Measurements from ENCODE around the gene ARSG. TPM values are rescaled to one million over a fixed set of nuclear protein-coding genes. Genes with fewer than 3 reads are reported as not detected.
A peak's percentile ranks its signal among the peaks of the same experiment; 100 is the strongest.

The ARSG gene
- total RNA-seq, 4 donors from 2014 or later = 6.1 to 8.9 (median 7.0) TPM

DNA sequence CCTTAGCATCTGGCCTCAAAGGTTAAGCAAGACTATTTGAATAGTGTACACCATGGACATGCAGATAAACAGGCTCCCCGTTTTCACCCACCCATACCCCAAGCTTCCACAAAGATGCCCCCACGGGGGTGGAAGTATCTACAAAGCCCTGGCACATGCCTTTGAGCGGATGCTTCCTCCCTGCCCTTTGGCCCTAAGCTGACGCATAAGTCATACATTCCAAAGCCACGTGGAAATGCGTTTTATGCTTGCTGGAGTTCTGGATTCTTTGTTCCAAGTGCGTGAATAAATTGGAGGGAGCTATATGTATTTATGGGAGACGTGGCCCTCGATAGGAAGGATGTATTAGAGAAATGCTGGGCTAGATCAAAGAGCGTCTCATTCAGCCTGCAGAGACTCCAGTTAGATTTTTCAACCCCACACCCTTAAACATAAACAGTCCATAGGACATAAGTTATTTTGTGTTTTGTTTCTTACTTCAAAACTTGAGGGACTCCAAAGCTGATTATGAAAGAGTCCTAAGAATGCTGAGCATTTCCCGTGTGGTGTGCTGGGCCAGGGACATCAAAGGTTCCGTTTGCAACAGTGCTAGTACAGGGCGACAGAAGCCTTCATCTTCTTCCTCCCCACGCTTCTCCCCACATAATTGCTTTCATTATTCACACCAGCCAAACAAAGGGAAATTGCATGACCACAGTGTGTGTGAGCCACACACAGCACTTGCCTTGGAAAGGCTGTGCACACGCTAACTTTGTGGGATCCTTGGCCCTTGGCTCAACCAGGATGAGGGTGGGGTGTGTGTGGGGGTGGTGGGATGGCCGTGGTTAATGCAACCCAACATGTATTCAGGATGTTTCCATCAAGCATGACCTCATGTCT, 92.4 kb downstream of the ARSG start:
- Histone ChIP-seq H3K4me3 (no peak overlapping the region), H3K4me1 (peaks cover 2 to 26% (median 6%) of the 10 kb centered on the region in 3 donors), H3K9me3 (no peaks in the 10 kb centered on the region), H3K36me3 (no peaks in the 10 kb centered on the region), H3K27ac (peak overlapping the region in 3 of 4 donors; percentile 50 to 72 (median 57)), H3K27me3 (no peaks in the 10 kb centered on the region)
- intact Hi-C loops (cut with DNase I) = no loop called here
- TF ChIP-seq, protein P1, sequence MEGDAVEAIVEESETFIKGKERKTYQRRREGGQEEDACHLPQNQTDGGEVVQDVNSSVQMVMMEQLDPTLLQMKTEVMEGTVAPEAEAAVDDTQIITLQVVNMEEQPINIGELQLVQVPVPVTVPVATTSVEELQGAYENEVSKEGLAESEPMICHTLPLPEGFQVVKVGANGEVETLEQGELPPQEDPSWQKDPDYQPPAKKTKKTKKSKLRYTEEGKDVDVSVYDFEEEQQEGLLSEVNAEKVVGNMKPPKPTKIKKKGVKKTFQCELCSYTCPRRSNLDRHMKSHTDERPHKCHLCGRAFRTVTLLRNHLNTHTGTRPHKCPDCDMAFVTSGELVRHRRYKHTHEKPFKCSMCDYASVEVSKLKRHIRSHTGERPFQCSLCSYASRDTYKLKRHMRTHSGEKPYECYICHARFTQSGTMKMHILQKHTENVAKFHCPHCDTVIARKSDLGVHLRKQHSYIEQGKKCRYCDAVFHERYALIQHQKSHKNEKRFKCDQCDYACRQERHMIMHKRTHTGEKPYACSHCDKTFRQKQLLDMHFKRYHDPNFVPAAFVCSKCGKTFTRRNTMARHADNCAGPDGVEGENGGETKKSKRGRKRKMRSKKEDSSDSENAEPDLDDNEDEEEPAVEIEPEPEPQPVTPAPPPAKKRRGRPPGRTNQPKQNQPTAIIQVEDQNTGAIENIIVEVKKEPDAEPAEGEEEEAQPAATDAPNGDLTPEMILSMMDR (IDR thresholded peaks at IDR 0.05) = no peak
- no peak for TF ChIP-seq POLR2A (IDR thresholded peaks at IDR 0.05)
- WGBS, 2 donors = 48 to 61% methylated on average over 13 to 16 of the region's 16 CpGs
- DNase-seq = no peak

DNA sequence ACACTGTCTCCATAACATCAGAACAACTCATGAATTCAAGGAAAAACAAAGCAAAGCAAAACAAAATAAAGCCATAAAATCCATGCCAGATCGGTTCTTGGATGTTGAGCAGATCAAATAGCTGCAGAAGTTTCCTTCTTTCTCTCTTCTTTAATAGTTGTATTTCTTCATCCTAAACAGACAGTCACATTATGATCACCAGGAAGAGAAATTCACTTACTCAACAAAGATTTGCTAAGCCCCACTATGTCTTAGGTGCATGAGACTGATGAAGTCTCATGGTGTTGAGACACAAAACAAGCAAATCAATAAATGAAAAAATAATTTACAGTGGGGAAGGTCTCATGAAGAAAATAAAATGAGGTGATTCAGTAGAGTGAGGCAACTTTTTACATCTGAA, 93.2 kb downstream of the ARSG start:
- peaks cover 0 to 19% (median 2%) of the 10 kb centered on the region in 3 donors for H3K4me1 ChIP-seq
- no peak for DNase-seq
- no peaks in the 10 kb centered on the region for H3K36me3 ChIP-seq
- H3K9me3 ChIP-seq = no peaks in the 10 kb centered on the region
- H3K4me3 ChIP-seq = no peak overlapping the region
- H3K27ac ChIP-seq = peak overlapping the region in 3 of 4 donors; percentile 50 to 72 (median 57)
- intact Hi-C loops (cut with DNase I) = no loop called here
- WGBS, 2 donors = 77 to 80% methylated on average over 1 of the region's 1 CpG
- no peaks in the 10 kb centered on the region for H3K27me3 ChIP-seq
- TF ChIP-seq POLR2A (IDR thresholded peaks at IDR 0.05) = no peak
- TF ChIP-seq, protein P1 (IDR thresholded peaks at IDR 0.05) = no peak

DNA sequence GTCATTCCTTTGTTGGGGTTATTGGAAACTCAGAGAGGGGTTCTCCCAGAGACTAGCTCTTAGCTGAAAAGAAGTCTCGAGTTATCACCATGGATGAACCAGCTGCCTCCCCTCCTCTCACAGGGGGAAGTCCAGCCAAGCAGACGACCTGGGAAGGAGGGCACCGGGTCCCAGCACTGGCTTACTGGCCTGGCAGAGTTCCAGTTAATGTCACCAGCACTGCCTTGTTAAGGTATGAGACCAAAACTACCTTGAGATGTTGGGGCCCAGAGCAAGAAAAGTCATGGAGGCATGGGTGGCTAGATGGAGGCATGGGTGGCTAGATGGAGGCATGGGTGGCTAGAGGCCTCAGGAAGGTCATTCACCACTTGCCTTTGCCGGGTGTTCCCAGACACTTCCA, 93.6 kb downstream of the ARSG start:
- no peaks in the 10 kb centered on the region for H3K9me3 ChIP-seq
- DNase-seq = no peak
- H3K4me1 ChIP-seq = peaks cover 0 to 15% (median 2%) of the 10 kb centered on the region in 3 donors
- no peaks in the 10 kb centered on the region for H3K36me3 ChIP-seq
- WGBS, 2 donors = 83 to 100% methylated on average over 3 to 4 of the region's 4 CpGs
- peak overlapping the region in 2 of 4 donors; percentile 57 to 69 for H3K27ac ChIP-seq
- intact Hi-C loops (cut with DNase I) = no loop called here
- no peak for TF ChIP-seq POLR2A (IDR thresholded peaks at IDR 0.05)
- TF ChIP-seq, protein P1 (IDR thresholded peaks at IDR 0.05) = no peak
- no peak overlapping the region for H3K4me3 ChIP-seq
- no peaks in the 10 kb centered on the region for H3K27me3 ChIP-seq

DNA sequence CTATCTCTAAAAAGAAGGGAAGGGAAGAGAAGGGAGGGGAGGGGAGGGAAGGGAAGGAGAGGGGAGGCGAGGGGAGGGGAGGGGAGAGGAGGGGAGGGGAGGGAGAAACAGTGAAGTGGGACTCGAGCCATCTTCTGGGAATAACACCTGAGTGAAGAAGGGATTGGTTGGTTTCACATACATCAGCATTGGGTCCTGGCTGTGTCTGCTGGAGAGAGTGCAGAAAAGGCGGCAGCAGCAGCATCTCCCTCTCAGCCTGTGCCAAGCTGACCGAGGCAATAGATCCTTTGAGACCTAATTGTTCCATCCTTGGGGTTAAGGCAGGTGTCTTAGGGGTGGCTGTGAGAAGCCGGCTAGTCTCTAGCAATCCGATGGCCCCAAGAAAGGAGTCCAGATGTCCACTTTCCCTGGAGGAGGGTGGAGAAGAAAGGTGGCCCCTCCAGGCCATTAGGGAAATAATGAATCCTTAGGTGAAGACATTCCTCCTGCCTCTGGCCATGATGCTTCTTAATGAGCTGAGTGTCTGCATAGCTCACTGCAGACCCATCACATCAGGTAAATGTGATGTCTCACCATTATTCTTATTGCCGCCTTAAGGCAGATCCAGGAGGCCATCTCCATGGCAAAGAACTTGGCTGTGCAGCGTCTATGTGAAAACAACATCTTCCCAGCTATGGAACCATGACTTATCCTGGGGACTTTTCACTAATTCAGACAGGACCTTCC, 94.4 kb downstream of the ARSG start:
- no peaks in the 10 kb centered on the region for H3K9me3 ChIP-seq
- H3K27me3 ChIP-seq = no peaks in the 10 kb centered on the region
- intact Hi-C loops (cut with DNase I) = no loop called here
- H3K4me3 ChIP-seq = no peak overlapping the region
- peak overlapping the region in 3 of 4 donors; percentile 25 to 69 (median 30) for H3K27ac ChIP-seq
- TF ChIP-seq POLR2A (IDR thresholded peaks at IDR 0.05) = no peak
- TF ChIP-seq, protein P1 (IDR thresholded peaks at IDR 0.05) = no peak
- peaks cover 0 to 15% (median 2%) of the 10 kb centered on the region in 3 donors for H3K4me1 ChIP-seq
- H3K36me3 ChIP-seq = no peaks in the 10 kb centered on the region
- 88 to 93% methylated on average over 5 to 7 of the region's 8 CpGs for WGBS, 2 donors
- DNase-seq = no peak
